ENCODE data around the gene ANXA6.

Gene ANXA6

GRCh38 chr5:151122828-151123227 is 34.8 kb downstream of the ANXA6 start:
- no peak for DNase-seq
- TF ChIP-seq GATA1 (IDR thresholded peaks at IDR 0.05; ENCODE audit: low read depth, low read length) (no peak), POLR2A (IDR thresholded peaks at IDR 0.05; ENCODE audit: low read length) (no peak)

- TF ChIP-seq POLR2A (IDR thresholded peaks at IDR 0.05; ENCODE audit: low read length) (no peak), GATA1 (IDR thresholded peaks at IDR 0.05; ENCODE audit: low read depth, low read length) (no peak)
- DNase-seq = no peak
Observed at GRCh38 chr5:151121665-151122064, 35.9 kb downstream of the ANXA6 start.

GRCh38 chr5:151121095-151121494 is 36.5 kb downstream of the ANXA6 start:
- TF ChIP-seq GATA1 (IDR thresholded peaks at IDR 0.05; ENCODE audit: low read depth, low read length) (no peak), POLR2A (IDR thresholded peaks at IDR 0.05; ENCODE audit: low read length) (no peak)
- no peak for DNase-seq

GRCh38 chr5:151118913-151119575 is 38.5 kb downstream of the ANXA6 start:
- TF ChIP-seq GATA1 (IDR thresholded peaks at IDR 0.05; ENCODE audit: low read depth, low read length) = no peak
- TF ChIP-seq POLR2A (IDR thresholded peaks at IDR 0.05; ENCODE audit: low read length) = no peak
- no peak for DNase-seq

GRCh38 chr5:151115272-151115905 is 42.2 kb downstream of the ANXA6 start:
- peak; percentile 66 to 79 for DNase-seq
- TF ChIP-seq POLR2A (IDR thresholded peaks at IDR 0.05; ENCODE audit: low read length) = no peak
- no peak for TF ChIP-seq GATA1 (IDR thresholded peaks at IDR 0.05; ENCODE audit: low read depth, low read length)

- TF ChIP-seq POLR2A (IDR thresholded peaks at IDR 0.05; ENCODE audit: low read length) = no peak
- no peak for TF ChIP-seq GATA1 (IDR thresholded peaks at IDR 0.05; ENCODE audit: low read depth, low read length)
- DNase-seq = no peak
Observed at GRCh38 chr5:151113651-151114050, 43.9 kb downstream of the ANXA6 start.

GRCh38 chr5:151110992-151111391 is 46.6 kb downstream of the ANXA6 start:
- TF ChIP-seq GATA1 (IDR thresholded peaks at IDR 0.05; ENCODE audit: low read depth, low read length) (no peak), POLR2A (IDR thresholded peaks at IDR 0.05; ENCODE audit: low read length) (no peak)
- DNase-seq = no peak

- TF ChIP-seq POLR2A (IDR thresholded peaks at IDR 0.05; ENCODE audit: low read length) = no peak
- TF ChIP-seq GATA1 (IDR thresholded peaks at IDR 0.05; ENCODE audit: low read depth, low read length) = no peak
- DNase-seq = no peak
Observed at GRCh38 chr5:151110122-151110681, 47.4 kb downstream of the ANXA6 start.

- TF ChIP-seq GATA1 (IDR thresholded peaks at IDR 0.05; ENCODE audit: low read depth, low read length) (no peak), POLR2A (IDR thresholded peaks at IDR 0.05; ENCODE audit: low read length) (no peak)
- DNase-seq = no peak
Observed at GRCh38 chr5:151108566-151108965, 49.0 kb downstream of the ANXA6 start.

- TF ChIP-seq GATA1 (IDR thresholded peaks at IDR 0.05; ENCODE audit: low read depth, low read length) (no peak), POLR2A (IDR thresholded peaks at IDR 0.05; ENCODE audit: low read length) (no peak)
- DNase-seq = no peak
Observed at GRCh38 chr5:151107738-151108520, 49.6 kb downstream of the ANXA6 start.

GRCh38 chr5:151107084-151107483 is 50.5 kb downstream of the ANXA6 start:
- TF ChIP-seq GATA1 (IDR thresholded peaks at IDR 0.05; ENCODE audit: low read depth, low read length) = no peak
- TF ChIP-seq POLR2A (IDR thresholded peaks at IDR 0.05; ENCODE audit: low read length) = no peak
- DNase-seq = no peak

GRCh38 chr5:151106509-151106908 is 51.1 kb downstream of the ANXA6 start:
- TF ChIP-seq POLR2A (IDR thresholded peaks at IDR 0.05; ENCODE audit: low read length) = no peak
- TF ChIP-seq GATA1 (IDR thresholded peaks at IDR 0.05; ENCODE audit: low read depth, low read length) = no peak
- no peak for DNase-seq

- TF ChIP-seq POLR2A (IDR thresholded peaks at IDR 0.05; ENCODE audit: low read length) (no peak), GATA1 (IDR thresholded peaks at IDR 0.05; ENCODE audit: low read depth, low read length) (no peak)
- DNase-seq = no peak
Observed at GRCh38 chr5:151106043-151106442, 51.5 kb downstream of the ANXA6 start.

- TF ChIP-seq POLR2A (IDR thresholded peaks at IDR 0.05; ENCODE audit: low read length) (no peak), GATA1 (IDR thresholded peaks at IDR 0.05; ENCODE audit: low read depth, low read length) (no peak)
- no peak for DNase-seq
Observed at GRCh38 chr5:151105561-151105960, 52.0 kb downstream of the ANXA6 start.
